ENCODE data around the gene ELMO3. TPM values are rescaled to one million over a fixed set of nuclear protein-coding genes. Genes with fewer than 3 reads are reported as not detected.

The ELMO3 gene
- polyA plus RNA-seq, 12 donors = 0.49 to 4.7 (median 1.0) TPM; not detected in 2

DNA sequence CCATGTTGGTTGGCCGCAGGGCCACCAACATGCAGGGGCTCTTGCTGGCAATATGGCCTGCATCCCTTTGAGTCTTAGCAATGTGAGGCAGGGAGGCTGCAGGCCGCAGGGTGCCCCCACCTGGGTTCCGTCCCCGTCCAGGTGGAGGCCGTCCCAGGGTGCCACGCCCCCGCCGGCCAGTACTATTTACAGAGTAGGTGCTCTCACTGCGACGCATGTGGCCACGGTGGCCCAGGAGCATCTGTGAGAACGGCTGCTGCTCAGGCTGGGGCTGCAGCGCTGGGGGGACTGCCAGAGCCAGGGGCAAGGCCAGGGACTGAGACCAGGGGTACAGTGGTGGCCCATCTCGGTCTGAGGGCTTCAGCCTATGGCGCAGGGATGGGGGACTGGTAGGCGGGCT lies 18.8 kb upstream of the ELMO3 start:
- no peak for DNase-seq

DNA sequence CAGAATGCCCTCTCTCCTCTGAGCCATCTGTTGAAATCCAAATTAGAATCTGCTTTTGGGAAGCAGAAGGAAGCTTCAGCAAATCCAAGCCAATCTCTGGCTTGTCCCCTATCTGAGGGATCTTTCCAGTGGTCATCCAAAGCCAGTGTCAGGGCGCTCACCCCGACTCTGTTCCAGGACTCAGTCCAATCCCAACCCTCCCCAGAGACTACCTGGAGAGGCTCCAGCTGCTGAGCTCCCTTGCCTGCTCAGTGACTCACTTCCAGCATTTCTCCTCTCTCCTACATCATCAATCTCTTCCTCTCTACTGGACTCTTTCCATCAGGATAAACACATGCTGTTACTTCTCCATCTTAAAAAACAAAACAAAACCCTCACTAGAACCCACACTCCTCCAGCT lies 17.6 kb upstream of the ELMO3 start:
- no peak for DNase-seq

DNA sequence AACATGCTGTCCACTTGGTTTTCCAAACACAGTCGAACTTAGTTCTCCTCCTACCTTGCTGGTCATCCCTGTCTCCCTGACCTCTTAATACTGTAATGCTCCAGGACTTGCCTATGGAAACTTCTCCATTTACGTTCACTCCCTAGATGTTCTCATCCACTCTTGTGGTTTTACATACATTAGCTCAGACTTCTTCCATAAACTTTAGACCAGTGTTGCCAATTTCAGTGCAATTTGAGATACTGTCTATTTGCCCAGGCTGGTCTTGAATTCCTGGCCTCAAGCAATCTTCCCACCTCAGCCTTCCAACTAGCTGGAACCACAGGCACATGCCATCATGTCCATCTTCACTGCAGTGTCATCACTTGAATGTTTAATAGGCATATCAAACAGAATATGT lies 16.6 kb upstream of the ELMO3 start:
- no peak for DNase-seq

DNA sequence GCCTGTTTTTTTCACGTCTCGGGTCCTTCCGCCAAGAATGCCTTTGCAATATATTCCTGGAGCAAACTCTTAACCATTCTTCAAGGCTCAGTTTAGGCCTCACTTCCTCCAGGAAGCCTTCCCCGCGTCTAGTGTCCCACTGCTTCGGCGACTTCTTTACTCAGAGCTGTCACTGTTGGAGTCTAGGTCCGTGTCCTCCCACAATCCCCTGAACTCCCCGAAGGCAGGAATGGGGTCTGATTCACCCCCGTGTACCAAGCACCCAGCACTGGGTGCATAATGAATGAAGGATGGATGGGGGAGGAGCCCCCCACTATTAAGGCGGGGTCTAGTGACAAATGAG lies 15.7 kb upstream of the ELMO3 start:
- no peak for DNase-seq

DNA sequence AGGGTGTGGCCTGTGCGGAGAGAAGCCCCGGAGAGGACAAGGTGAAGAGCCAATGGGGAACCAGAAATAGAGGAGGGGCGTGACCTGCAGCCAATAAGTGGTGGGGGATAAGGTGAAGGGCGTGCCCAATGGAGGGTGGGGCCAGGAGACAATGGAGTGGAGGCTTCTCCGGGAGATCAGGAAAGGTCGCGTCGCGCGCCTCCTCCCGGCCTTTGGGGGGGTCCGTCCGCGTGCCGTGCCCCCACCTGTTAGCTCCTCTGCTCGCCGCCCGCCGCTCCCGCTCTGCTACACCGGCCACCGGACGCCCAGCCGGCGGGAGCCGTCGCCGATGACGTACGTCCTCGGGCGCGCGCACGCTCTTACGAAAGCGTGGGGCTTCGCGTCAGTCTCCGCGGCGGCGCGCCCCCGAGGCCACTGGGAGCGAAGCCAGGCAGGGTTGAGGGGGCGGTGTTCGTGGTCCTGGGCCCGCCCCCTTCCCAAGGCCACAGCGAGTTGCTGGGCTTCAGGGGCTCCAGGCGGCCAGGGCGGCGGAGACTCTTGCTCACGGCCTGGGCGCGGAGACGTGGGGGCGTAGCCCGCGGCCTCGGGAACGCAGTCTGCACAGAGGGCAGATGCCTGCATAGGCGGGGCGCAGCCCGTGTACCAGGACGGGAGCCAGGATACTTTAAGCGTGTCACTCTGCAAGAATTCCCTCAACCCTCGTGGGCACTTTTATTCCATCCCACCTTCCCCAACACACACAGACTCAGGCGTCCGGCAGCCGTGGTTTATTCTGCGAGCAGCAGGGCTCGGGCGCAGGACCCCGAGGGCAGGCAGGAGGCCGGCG lies 15.1 kb upstream of the ELMO3 start, which contains the start of gene MATCAP1:
Gene MATCAP1 (minus strand): TSS at position 337 of the 826 bp plus-strand sequence. CDS start 3,353 bp downstream, outside the sequence.
- DNase-seq = peak; percentile 95

DNA sequence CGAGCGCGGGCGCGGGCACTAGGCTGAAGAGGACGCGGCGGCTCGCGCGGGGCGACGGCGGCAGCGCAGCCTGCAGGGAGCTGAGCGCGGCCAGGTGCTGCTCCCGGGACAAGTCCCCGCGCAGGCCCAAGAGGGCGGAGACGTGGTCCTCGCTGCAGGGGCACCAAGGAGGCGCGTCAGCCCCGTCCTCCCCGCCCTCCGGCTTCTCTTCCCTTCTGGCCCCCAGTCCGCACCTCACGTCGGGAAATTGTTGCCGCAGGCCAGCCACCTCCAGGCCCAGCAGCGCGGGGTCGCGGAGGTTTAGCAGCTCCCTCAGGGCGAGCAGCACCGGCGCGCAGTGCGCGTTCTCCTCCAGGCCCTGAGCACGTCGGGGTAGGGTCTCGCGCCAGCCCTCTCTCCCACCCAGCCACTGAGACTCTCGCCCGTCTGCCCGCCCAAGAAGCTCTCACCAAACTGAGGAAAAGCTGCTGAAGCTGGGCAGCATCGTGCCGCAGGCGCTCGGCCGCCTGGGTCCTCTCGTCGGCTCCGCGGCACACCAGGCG lies 14.4 kb upstream of the ELMO3 start:
- DNase-seq = no peak

DNA sequence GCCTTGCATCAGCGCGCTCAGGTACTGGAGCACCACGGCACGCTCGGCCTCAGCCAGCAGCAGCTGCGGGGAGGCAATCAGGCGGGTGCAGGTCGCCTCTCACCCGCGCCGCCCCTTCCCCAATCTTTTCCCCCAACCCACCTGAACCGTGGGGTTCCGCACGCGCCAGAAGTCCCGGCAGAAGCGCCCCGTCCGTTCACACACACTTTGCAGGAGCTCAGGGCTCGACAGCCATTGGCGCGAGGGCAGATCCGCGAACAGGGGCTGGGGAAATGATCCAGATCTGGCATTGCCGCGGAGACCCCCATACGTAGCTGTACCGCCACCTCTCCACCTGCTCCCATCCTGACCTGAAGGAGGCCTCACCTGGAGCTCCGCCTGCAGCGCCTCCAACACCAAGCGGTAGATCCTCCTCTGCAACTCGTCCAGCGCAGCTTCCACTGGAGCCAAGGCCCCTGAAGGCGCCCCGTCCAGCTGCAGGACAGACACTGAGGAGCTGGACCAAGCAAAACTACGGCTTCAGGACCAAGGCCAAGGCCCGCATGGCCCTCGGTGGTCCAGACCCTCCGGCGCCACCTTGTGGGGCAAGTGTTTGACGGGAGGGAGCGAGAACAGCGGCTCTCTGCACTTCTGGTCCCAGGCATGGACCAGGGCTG lies 13.8 kb upstream of the ELMO3 start:
- DNase-seq = peak; percentile 91

DNA sequence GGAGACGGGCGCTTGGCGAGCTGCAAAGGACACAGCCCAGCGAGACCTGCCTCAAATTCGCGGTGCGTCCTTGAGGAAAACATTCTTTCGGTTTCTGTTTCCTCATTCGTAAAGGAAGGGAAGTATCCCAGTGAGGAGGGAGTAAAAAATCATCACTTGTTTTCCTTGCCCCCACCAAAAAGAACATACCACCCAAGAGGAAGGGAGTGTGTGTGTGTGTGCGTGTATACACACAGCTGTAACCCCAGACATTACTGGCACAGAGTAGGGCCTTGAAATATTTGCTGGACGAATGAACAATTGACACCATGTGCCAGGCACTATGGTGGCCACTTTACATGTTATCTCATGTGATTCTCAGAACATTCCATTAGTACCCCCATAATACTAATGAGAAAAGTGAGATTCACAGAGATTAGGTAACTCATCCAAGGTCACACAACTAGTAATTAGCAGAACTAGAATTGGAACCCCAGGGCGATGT lies 13.2 kb upstream of the ELMO3 start:
- DNase-seq = no peak

DNA sequence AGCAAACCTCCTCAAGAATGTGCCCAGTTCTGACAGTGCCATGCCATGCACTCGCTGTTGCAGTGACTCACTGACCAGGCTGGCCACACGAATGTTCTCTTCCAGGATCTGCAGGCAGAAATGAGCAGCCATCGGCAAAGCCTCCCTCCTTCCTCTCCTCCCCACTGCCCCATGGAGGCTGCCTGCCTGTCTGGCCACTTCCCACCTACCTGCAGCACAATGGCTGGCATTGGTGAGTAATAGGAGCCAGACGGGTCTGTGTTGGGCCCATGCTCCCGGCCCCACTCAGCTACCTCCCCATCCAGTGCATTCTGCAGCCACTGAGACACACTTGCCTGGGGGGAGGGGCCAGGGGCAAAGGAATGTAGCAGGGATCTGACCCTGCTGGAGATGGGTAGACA lies 12.4 kb upstream of the ELMO3 start:
- no peak for DNase-seq

DNA sequence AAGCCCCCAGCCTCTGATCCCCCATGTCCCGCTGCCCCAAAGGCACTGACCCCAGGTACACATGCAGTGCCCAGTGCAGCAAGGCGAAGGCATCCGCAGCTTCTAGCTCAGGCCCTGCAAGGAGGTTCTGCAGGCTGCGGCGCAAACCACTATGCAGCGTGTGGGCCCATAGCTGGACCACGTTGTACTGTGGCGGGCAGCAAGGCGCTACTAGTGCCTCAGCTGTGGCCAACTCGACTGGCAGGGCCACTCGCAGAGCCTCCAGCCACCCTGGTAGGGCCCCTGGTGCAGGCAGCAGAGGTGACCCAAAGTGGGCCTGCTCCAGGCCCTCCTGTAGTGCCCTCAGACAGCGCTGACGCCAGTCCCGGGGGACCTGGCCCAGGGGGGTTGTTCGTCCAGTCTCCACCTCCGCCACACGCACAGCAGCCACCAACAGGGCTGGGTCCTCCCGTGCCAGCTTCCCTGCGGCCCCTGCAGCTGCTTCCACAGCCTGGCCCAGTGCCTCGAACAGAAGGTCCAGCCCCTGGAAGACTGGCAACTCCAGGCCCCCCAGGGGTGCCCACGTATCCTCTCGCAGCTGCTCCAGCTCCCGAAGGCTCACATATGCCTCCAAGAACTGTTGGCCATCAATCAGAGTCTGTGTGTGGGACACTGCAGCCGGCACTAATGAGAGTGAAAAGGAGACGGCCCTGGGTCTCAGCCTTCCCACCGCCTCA lies 11.6 kb upstream of the ELMO3 start:
- DNase-seq = no peak

DNA sequence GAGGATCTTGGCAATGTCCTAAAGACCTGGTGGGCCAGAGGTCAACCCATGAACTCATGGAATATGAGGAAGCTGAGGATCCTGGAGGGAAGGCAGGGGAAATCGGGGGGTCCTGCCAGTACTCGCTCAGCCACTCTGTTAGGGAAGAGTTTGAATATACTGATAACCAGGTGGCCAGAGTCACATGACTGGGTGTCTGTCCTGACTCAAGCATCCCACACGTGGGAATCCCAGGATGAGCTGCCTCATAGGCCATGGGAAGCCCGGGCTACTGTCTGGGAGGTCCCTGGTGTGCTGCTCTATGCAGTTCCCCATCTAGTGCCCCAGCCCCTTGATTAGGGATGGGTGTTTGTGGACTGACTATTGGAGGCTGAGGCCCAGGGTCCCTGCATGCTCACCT lies 10.6 kb upstream of the ELMO3 start:
- no peak for DNase-seq

DNA sequence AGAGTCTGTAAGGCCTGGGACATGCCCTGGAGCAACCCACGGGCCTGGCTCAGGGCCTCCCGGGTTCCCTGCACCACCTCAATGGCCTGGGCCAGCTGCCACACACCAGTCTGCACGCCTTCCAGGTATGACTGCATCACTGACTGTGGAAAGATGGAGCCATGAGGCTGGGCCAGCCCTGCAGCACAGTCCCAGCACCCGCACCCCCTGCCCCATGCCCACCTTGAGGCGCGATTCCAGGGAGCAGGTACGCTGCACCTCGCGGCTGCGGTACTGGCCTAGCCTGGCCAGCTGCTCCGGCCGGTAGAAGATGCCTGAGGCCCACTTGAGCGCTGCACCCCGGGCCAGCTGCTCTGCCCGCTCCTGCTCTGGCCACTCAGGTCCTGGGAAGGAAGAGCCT lies 10.1 kb upstream of the ELMO3 start:
- no peak for DNase-seq

DNA sequence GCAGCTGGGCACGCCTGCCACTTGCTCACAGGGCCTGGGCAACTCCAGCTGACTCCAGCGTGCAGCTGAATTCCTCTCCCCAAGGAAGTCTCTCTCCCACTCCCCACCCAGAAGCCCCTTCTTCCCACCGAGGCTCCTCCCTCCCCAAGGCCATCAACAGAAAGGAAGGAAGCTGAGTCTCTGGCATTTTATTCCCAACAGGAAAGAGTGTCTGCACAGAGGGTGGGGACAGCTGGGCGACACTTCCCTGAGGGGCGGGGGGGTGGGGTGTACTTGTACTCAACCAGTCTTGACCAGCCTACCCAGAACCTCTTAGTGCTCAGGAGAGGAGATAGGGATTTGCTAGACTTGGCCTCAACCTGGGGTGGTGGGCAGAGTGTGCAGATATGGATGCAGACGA lies 8.9 kb upstream of the ELMO3 start, which contains the start of gene EXOC3L1:
Gene EXOC3L1 (minus strand): TSS at position 96 of the 400 bp plus-strand sequence. CDS start 460 bp downstream, outside the sequence.
- DNase-seq = no peak

DNA sequence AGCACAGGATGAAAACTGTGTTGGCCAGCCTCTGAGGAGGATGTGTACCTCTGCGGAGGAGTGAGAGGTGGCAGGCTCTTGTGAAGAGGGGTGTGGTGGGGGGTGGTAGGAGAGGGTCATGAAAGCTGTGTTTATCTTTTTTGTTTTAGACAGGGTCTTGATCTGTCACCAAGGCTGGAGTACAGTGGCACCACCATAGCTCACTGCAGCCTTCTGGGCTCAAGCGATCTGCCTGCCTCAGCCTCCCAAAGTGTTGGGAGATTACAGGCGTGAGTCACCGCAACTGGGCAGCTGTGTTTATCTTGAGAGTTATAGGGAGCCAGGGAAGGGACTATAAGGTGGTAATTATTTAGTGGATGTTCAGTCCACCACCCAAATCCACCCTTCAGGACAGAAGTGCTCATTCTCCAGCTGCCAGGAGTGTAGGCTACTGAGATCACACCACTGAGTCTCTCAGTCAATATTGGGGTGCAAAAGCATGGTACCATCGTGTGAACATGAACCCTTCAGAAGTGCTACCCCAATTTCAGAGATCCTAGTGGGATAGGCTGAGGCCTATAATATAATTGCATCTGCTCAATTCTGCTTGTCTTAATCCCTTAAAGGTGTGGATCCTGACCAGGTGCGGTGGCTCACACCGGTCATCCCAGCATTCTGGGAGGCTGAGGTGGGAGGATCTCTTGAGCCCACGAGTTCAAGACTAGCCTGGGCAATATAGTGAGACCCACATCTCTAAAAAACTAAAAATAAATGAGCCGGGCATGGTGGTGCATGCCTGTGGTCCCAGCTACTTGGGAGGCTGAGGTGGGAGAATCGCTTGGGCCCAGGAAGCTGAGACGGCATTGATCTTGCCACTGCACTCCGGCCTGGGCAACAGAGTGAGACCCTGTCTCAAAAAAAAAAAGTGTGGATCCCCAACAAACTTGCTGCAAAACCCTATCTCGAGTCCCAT lies 8.2 kb upstream of the ELMO3 start:
- DNase-seq = no peak

DNA sequence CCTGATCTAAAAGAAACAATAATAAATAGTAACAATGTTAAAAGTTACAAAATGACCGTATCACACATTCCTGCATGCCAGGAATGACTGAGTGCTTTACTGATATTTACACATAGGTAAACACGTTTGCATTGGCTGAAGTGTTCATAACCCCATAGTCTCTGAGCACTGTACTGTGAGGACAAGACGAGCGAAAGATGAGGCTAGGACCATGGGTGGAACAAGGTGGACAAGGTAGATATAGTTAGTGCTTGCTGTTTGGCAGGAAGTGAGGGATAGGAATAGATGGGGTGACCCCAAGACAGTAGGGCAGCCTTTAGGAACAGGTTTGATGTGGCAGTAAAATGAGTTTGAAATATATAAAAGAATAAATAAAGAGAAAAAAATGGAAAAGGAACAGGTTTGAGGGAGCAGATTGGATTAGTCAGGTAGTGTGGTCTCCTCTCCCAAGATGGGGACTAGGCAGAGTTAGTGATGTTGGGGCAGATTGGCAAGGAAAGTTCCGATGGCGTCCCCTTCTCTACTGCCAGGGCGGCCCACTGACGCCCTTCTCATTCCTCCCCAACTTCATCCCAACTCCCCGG lies 7.4 kb upstream of the ELMO3 start:
- no peak for DNase-seq

DNA sequence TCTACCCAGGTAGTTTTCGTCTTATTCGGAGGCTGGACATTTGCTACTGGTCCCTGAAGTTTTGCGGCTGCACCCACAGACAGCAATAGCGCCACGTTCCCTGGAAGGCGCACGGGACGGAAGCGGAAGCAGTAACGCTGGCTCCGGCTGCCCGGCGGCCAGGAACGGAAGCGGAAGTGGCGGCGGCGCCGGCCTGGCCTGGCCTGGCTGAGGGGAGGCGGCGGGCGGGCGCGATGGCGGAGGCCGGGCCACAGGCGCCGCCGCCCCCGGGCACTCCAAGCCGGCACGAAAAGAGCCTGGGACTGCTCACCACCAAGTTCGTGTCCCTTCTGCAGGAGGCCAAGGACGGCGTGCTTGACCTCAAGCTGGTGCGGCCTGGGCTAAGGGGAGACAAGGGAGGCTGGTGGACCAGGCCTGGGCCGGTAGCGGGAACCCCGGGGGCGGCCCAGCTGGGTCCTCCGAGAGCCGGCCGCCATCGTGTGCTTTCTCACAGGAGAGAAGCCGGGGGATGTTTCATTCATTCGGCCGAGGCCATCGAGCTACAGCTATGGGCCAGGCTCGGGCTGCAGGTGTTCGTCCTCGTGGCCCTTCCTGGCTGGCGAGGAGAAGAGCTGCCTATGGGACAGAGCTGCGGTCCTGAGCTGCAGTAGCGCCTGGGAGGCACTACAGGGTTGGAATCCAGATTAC lies 6.8 kb upstream of the ELMO3 start, which contains the start of gene E2F4:
Gene E2F4 (plus strand): TSS at position 161 of the 687 bp plus-strand sequence. CDS start 73 bp downstream, at position 234.
- DNase-seq = peak; percentile 91

DNA sequence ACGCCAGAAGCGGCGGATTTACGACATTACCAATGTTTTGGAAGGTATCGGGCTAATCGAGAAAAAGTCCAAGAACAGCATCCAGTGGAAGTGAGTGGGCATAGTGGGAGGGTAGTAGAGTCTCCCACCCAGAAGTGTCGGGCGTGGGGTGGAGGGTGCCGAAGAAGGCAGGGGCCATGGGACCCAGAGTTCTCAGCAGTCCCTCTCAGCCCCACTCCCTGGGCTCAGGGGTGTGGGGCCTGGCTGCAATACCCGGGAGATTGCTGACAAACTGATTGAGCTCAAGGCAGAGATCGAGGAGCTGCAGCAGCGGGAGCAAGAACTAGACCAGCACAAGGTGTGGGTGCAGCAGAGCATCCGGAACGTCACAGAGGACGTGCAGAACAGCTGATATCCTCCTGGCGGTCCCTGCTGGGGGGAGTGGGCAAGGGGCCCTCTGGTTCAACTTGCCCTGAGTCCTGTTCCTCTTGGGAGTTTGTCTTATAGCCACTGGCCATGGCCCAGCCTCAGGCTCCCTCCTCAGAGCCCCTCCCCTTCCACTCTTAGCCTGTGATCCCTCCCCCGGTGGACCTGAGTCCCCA lies 6.1 kb upstream of the ELMO3 start:
- DNase-seq = no peak

DNA sequence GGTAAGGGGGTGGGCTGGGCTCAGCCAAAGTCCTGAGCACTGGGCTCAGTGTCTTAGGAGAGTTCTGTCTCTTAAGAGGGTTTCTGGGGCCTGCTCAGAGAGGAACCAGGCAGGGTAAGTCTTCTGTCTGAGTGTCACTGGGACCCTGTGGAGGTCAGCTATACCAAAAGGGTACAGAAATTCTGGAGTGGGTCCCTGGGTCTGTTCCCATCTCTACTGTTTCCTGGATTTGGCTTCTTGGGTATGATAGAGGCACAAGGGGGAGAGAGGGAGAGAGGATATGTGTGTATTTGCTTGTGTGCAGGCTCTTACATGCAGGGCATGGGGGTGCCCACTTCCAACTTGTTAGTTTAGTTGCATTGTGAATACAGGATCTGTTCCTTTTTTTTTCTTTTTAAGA lies 5.4 kb upstream of the ELMO3 start:
- no peak for DNase-seq

DNA sequence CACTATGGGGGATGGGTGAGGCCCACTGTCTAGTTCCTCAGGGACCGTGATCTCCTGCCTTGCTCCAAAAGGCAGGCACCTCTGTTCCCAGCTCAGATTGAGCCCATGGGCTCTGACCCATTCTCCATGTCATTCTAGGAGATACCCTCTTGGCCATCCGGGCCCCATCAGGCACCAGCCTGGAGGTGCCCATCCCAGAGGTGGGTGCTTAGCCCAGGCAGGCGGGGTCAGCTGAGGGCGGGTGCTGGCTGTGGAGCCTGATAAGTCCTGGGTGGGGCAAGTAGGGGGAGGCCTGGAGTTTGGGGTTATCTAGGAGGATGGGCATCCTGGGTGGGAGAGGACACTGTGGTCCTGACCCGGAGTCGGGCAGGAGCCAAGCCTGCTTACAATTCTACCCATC lies 4.7 kb upstream of the ELMO3 start:
- DNase-seq = no peak
